Calu3 (cell line): ENCODE data around the gene NKAPD1. TPM values are rescaled to one million over a fixed set of nuclear protein-coding genes. Genes with fewer than 3 reads are reported as not detected.

Source experiments
- BruUV-seq: library from RNA; stranded (reverse); fragments of 400-500 nt; replicated peaks from 2 replicates; lab custom pipeline; 2021; lab: Mats Ljungman, UMichigan
- CTCF ChIA-PET: fragments of 300-600 bp; sonication (Branson Sonifier 250); formaldehyde crosslinking; loops from one replicate; lab custom pipeline; 2022; ENCODE audit warnings: antibody characterized with exemption; lab: Charles Lee
- DNase-seq: peaks from one replicate; pipeline ENCODE4 v3.0.0; 2022
- H3K27ac Mint-ChIP-seq: one replicate; pipeline ENCODE4 v1.8.0; 2022; ENCODE audit warnings: mixed read lengths; ENCODE audit not compliant: unreplicated experiment
- H3K27me3 Mint-ChIP-seq: one replicate; pipeline ENCODE4 v1.8.0; 2022; ENCODE audit warnings: mixed read lengths; ENCODE audit not compliant: unreplicated experiment
- H3K36me3 Mint-ChIP-seq: one replicate; pipeline ENCODE4 v1.8.0; 2022; ENCODE audit warnings: mild to moderate bottlenecking, moderate library complexity, mixed read lengths; ENCODE audit not compliant: insufficient read depth, unreplicated experiment
- H3K4me1 Mint-ChIP-seq: one replicate; pipeline ENCODE4 v1.8.0; 2022; ENCODE audit warnings: mild to moderate bottlenecking, low read depth, mixed read lengths; ENCODE audit not compliant: unreplicated experiment
- H3K4me3 Mint-ChIP-seq: one replicate; pipeline ENCODE4 v1.8.0; 2022; ENCODE audit warnings: mild to moderate bottlenecking, low read depth, moderate library complexity, mixed read lengths; ENCODE audit not compliant: unreplicated experiment
- H3K9me3 Mint-ChIP-seq: one replicate; pipeline ENCODE4 v1.8.0; 2022; ENCODE audit warnings: low read depth, mixed read lengths; ENCODE audit not compliant: unreplicated experiment
- CTCF ChIP-seq: fragments of 200-600 bp; IDR thresholded peaks from one replicate; pipeline ENCODE4 v1.8.0; 2022; ENCODE audit warnings: antibody characterized with exemption; ENCODE audit not compliant: unreplicated experiment
- intact Hi-C: fragments of 100-400 bp; cut with micrococcal nuclease; formaldehyde crosslinking; loops from one replicate; pipeline ENCODE4 v1.10.0; 2022; ENCODE audit not compliant: unreplicated experiment
- total RNA-seq: library from RNA; stranded (reverse); gene quantifications from 2 replicates; pipeline ENCODE4 v1.2.3, GENCODE V29; 2022

Gene NKAPD1
- total RNA-seq, 1 experiment from 2014 or later, result 14.7 TPM

GRCh38 chr11:112103446-112103845 lies 29.3 kb downstream of the NKAPD1 start:
- no peaks in the 10 kb centered on the region for H3K27me3 Mint-ChIP-seq
- no TSS peak for BruUV-seq
- no peaks in the 10 kb centered on the region for H3K9me3 Mint-ChIP-seq
- CTCF ChIA-PET, result interaction anchor here (0.6 kb wide), 1 partner anchor 105 kb away, joined by 3 read pairs; no protein-coding TSS in a partner anchor
- no peaks in the 10 kb centered on the region for H3K36me3 Mint-ChIP-seq
- intact Hi-C loops, result no loop called here
- no peak overlapping the region for H3K4me3 Mint-ChIP-seq
- TF ChIP-seq CTCF, result no peak
- no peak overlapping the region for H3K27ac Mint-ChIP-seq
- no peak for DNase-seq
- no peaks in the 10 kb centered on the region for H3K4me1 Mint-ChIP-seq

- Mint-ChIP-seq H3K4me3 (no peak overlapping the region), H3K4me1 (no peaks in the 10 kb centered on the region), H3K9me3 (no peaks in the 10 kb centered on the region), H3K27me3 (no peaks in the 10 kb centered on the region), H3K27ac (no peak overlapping the region), H3K36me3 (no peaks in the 10 kb centered on the region)
- intact Hi-C loops, result no loop called here
- TF ChIP-seq CTCF, result no peak
- BruUV-seq, result no TSS peak
- CTCF ChIA-PET, result no interaction called here
- no peak for DNase-seq
Observed at GRCh38 chr11:112106070-112106469, 32.0 kb downstream of the NKAPD1 start.

- no peak overlapping the region for H3K27ac Mint-ChIP-seq
- BruUV-seq, result no TSS peak
- CTCF ChIA-PET, result interaction anchor here (0.6 to 1.3 kb wide), 7 partner anchors 12 to 166 kb away, joined by 3 to 6 read pairs (median 4); partner anchors contain the start of genes IL18 and PTS
Observed at GRCh38 chr11:112113539-112114457, 39.7 kb downstream of the NKAPD1 start.

GRCh38 chr11:112114460-112114859 lies 40.4 kb downstream of the NKAPD1 start:
- Mint-ChIP-seq H3K4me3 (no peak overlapping the region), H3K27me3 (no peaks in the 10 kb centered on the region), H3K36me3 (no peaks in the 10 kb centered on the region), H3K4me1 (no peaks in the 10 kb centered on the region), H3K9me3 (peaks cover 3% of the 10 kb centered on the region), H3K27ac (no peak overlapping the region)
- BruUV-seq, result no TSS peak
- TF ChIP-seq CTCF, result no peak
- no peak for DNase-seq
- intact Hi-C loops, result loop anchor here (1.0 to 5.0 kb wide), 2 partner anchors 61 to 163 kb away; partner anchors contain the start of gene BCO2
- CTCF ChIA-PET, result interaction anchor here (0.6 kb wide), 1 partner anchor 12 kb away, joined by 4 read pairs; no protein-coding TSS in a partner anchor

More at GRCh38 chr11:112113539-112114457, 39.7 kb downstream of the NKAPD1 start:
- no peaks in the 10 kb centered on the region for H3K27me3 Mint-ChIP-seq
- H3K9me3 Mint-ChIP-seq, result peaks cover 3% of the 10 kb centered on the region
- no peaks in the 10 kb centered on the region for H3K36me3 Mint-ChIP-seq
- intact Hi-C loops, result loop anchor here (1.0 to 5.0 kb wide), 2 partner anchors 62 to 164 kb away; partner anchors contain the start of gene BCO2
- DNase-seq, result no peak
- TF ChIP-seq CTCF, result peak; percentile 37
- no peaks in the 10 kb centered on the region for H3K4me1 Mint-ChIP-seq
- no peak overlapping the region for H3K4me3 Mint-ChIP-seq
